GM12878 (cell line): Measurements from ENCODE around the gene OTUB2. TPM values are rescaled to one million over a fixed set of nuclear protein-coding genes. Genes with fewer than 3 reads are reported as not detected.

Source experiments
- ATAC-seq: fragments of 200-7000 bp; cut with Tn5 transposase; 3 replicates; pipeline ENCODE4 v1.9.1; 2020; ENCODE audit warnings: mild to moderate bottlenecking, moderate library complexity
- BruUV-seq: library from RNA; stranded (reverse); fragments of 400-500 nt; replicated peaks from 2 replicates; lab custom pipeline; 2021; lab: Mats Ljungman, UMichigan
- CTCF ChIA-PET: fragments of 300-600 bp; sonication (Branson Sonifier 250); formaldehyde crosslinking; extraction: SDS; loops from one replicate; lab custom pipeline; 2021; ENCODE audit warnings: inconsistent platforms; lab: Yijun Ruan, JAX
- POLR2A ChIA-PET: fragments of 350-600 bp; formaldehyde crosslinking; extraction: SDS; loops from one replicate; lab custom pipeline; 2021; ENCODE audit warnings: inconsistent platforms; lab: Charles Lee
- RAD21 ChIA-PET: fragments of 300-600 bp; sonication (Branson Sonifier 250); formaldehyde crosslinking; loops from one replicate; lab custom pipeline; 2023; ENCODE audit warnings: antibody characterized with exemption; ENCODE audit not compliant: unreplicated experiment; lab: Charles Lee
- SMC1A ChIA-PET: fragments of 300-600 bp; sonication (Branson Sonifier 250); formaldehyde crosslinking; loops from one replicate; lab custom pipeline; 2023; ENCODE audit not compliant: unreplicated experiment, uncharacterized antibody; lab: Charles Lee
- DNase-seq: peaks from one replicate; pipeline ENCODE4 v3.0.0-alpha.2; 2011; ENCODE audit warnings: low read depth, low spot score
- FAIRE-seq: peaks from 3 replicates; lab custom pipeline; 2011; peaks lifted over from hg19 to GRCh38; lab: Jason Lieb, UNC
- H2AFZ ChIP-seq: 2 replicates; pipeline ENCODE4 v1.6.0; 2011; ENCODE audit warnings: low read depth, low read length, control low read depth; ENCODE audit not compliant: control insufficient read depth
- H3K27ac ChIP-seq: 2 replicates; pipeline ENCODE4 v1.5.1; 2011; ENCODE audit warnings: control low read depth; ENCODE audit not compliant: control insufficient read depth, insufficient read depth
- H3K27me3 ChIP-seq, 2 experiments: replicated peaks in 1 of 2; 2 replicates each; pipeline versions ENCODE4 v1.6.0 to v1.6.1; 2011; ENCODE audit warnings: low read length in 1 of 2; ENCODE audit not compliant: control insufficient read depth in 2 of 2, insufficient read depth in 2 of 2
- H3K36me3 ChIP-seq, 2 experiments: 2 replicates each; pipeline ENCODE4 v1.5.1; 2011; ENCODE audit warnings: low read length in 1 of 2; ENCODE audit not compliant: control insufficient read depth in 2 of 2, insufficient read depth in 2 of 2
- H3K4me1 ChIP-seq: 2 replicates; pipeline ENCODE4 v1.6.1; 2011; ENCODE audit warnings: mild to moderate bottlenecking, low read length, moderate library complexity, mixed read lengths; ENCODE audit not compliant: control insufficient read depth, insufficient read depth
- H3K4me2 ChIP-seq: 2 replicates; pipeline ENCODE4 v1.6.0; 2011; ENCODE audit warnings: control low read depth; ENCODE audit not compliant: control insufficient read depth, insufficient read depth
- H3K4me3 ChIP-seq: fragments of 200-600 bp; sonication (generic); 2 replicates; pipeline ENCODE4 v1.5.1; 2016
- H3K79me2 ChIP-seq: 2 replicates; pipeline ENCODE4 v1.6.0; 2011; ENCODE audit warnings: low read length; ENCODE audit not compliant: control insufficient read depth, insufficient read depth
- H3K9ac ChIP-seq: 2 replicates; pipeline ENCODE4 v1.8.0; 2011; ENCODE audit warnings: low read length, control low read depth, mixed read lengths; ENCODE audit not compliant: control insufficient read depth, insufficient read depth
- H3K9me3 ChIP-seq: replicated peaks from 3 replicates; pipeline ENCODE4 v1.5.1; 2011; ENCODE audit warnings: mild to moderate bottlenecking, low read length; ENCODE audit not compliant: control insufficient read depth, insufficient read depth
- H4K20me1 ChIP-seq: 2 replicates; pipeline ENCODE4 v1.6.0; 2011; ENCODE audit not compliant: control insufficient read depth, insufficient read depth
- BCL11A ChIP-seq: IDR thresholded peaks from 2 replicates; pipeline ENCODE4 v1.6.1; 2011; ENCODE audit warnings: low read depth, low read length
- EP300 ChIP-seq, 2 experiments: fragments of 150-350 bp in 1 of 2; IDR thresholded peaks; 2 replicates each; pipeline ENCODE4 v1.6.1; 2011 to 2012; ENCODE audit warnings: low read depth in 2 of 2, low read length in 2 of 2, borderline replicate concordance in 1 of 2, improper control_type of control experiment in 1 of 2, inconsistent platforms in 1 of 2; ENCODE audit not compliant: control insufficient read depth in 1 of 2
- FOS ChIP-seq: IDR thresholded peaks from 3 replicates; pipeline ENCODE4 v1.6.1; 2011; ENCODE audit warnings: borderline replicate concordance; ENCODE audit not compliant: insufficient read length; ENCODE audit errors: extremely low read depth
- FOXK2 ChIP-seq: fragments of 450-650 bp; IDR thresholded peaks from 2 replicates; pipeline ENCODE4 v1.6.1; 2017; ENCODE audit warnings: mild to moderate bottlenecking, moderate library complexity
- SP1 ChIP-seq: IDR thresholded peaks from one replicate; pipeline ENCODE4 v1.6.1; 2011; ENCODE audit warnings: low read depth, low read length
- WGBS: methylation state at CpG from one replicate; pipeline ENCODE4 v1.1.6; 2016; ENCODE audit warnings: low lambda C conversion rate; ENCODE audit not compliant: insufficient replicate concordance, insufficient coverage; ENCODE audit errors: missing lambda C conversion rate; 5-methylcytosine and 5-hydroxymethylcytosine counted together
- in situ Hi-C: fragments of 300-500 bp; cut with MboI; formaldehyde crosslinking; loops from 9 replicates; pipeline ENCODE4 v1.14.3; 2018; ENCODE audit warnings: mixed read lengths
- intact Hi-C: fragments of 100-400 bp; cut with micrococcal nuclease; formaldehyde crosslinking; loops from one replicate; pipeline ENCODE4 v1.14.2; 2022; ENCODE audit not compliant: unreplicated experiment
- polyA plus RNA-seq, 11 experiments: library from polyadenylated mRNA; depleted of rRNA in 4 of 11; unstranded in 6 of 11; stranded (reverse) in 5 of 11; fragments of >200 nt; fragmentation: Nextera tagmentation in 4 of 11; fragmentation: Illumina TruSeq in 1 of 11; extraction: Ambion mirVana in 4 of 11; extraction: Trizol in 1 of 11; gene quantifications; 1 replicate in 1 of 11; 2 replicates in 10 of 11; pipeline versions ENCODE4 v1.2.1 to v1.2.3, GENCODE V29; 2011 to 2016; ENCODE audit warnings: inconsistent platforms in 2 of 11, missing spikeins in 2 of 11, low read depth in 1 of 11
- total RNA-seq, 4 experiments: library from RNA; depleted of rRNA in 3 of 4; stranded (reverse); fragments of >200 nt in 3 of 4; fragmentation: Illumina TruSeq in 1 of 4; extraction: Trizol in 1 of 4; gene quantifications; 2 replicates each; pipeline versions ENCODE4 v1.2.1 to v1.2.3, GENCODE V29; 2013 to 2021
- TF ChIP-seq, protein P1 (sequence below): fragments of 450-650 bp; IDR thresholded peaks from 2 replicates; pipeline ENCODE4 v1.6.1; 2018; ENCODE audit warnings: mild to moderate bottlenecking, low read depth, moderate library complexity; ENCODE audit not compliant: partially characterized antibody
- TF ChIP-seq, protein P2 (sequence below): IDR thresholded peaks from 2 replicates; pipeline ENCODE4 v1.6.1; 2011; ENCODE audit warnings: borderline replicate concordance, low read depth, mild to moderate bottlenecking, moderate library complexity, mixed read lengths, low read length; ENCODE audit not compliant: insufficient read depth; ENCODE audit errors: extremely low read length
- TF ChIP-seq, protein P3 (sequence below): fragments of 450-650 bp; IDR thresholded peaks from 2 replicates; pipeline ENCODE4 v1.6.1; 2014; ENCODE audit warnings: mild to moderate bottlenecking

The OTUB2 gene
- total and polyA plus RNA-seq, 10 of the 15 experiments (the other 5 are each of a cell fraction or from before 2014, with no cell fraction given) = 0.05 to 0.82 (median 0.43) TPM

GRCh38 chr14:94001016-94001415, 25.1 kb upstream of the OTUB2 start:
- no peak overlapping the region for H2AFZ ChIP-seq
- H3K4me1 ChIP-seq = peaks cover 26% of the 10 kb centered on the region
- H4K20me1 ChIP-seq = no peaks in the 10 kb centered on the region
- no peak overlapping the region for H3K27ac ChIP-seq
- H3K9ac ChIP-seq = no peak overlapping the region
- H3K79me2 ChIP-seq = no peaks in the 10 kb centered on the region
- ChIA-PET CTCF (interaction anchor here (0.6 to 16.9 kb wide), 19 partner anchors 8 to 136 kb away, joined by 3 to 541 read pairs (median 7); partner anchors contain the start of gene ASB2), RAD21 (interaction anchor here (0.9 to 9.3 kb wide), 13 partner anchors 9 to 60 kb away, joined by 3 to 344 read pairs (median 27); partner anchors contain the start of gene ASB2), SMC1A (interaction anchor here (0.8 to 7.3 kb wide), 15 partner anchors 10 to 179 kb away, joined by 3 to 180 read pairs (median 13); partner anchors contain the start of gene ASB2), POLR2A (interaction anchor here (0.6 to 3.4 kb wide), 11 partner anchors 9 to 61 kb away, joined by 3 to 33 read pairs (median 5); no protein-coding TSS in a partner anchor)
- no peak for DNase-seq
- TF ChIP-seq FOS (no peak), BCL11A (no peak), FOXK2 (no peak), EP300 (IDR thresholded peaks at IDR 0.05; ENCODE audit: borderline replicate concordance in 1 of 2, control insufficient read depth in 1 of 2, low read depth in 2 of 2, low read length in 2 of 2) (no peak), SP1 (no peak)
- TF ChIP-seq, protein P1, sequence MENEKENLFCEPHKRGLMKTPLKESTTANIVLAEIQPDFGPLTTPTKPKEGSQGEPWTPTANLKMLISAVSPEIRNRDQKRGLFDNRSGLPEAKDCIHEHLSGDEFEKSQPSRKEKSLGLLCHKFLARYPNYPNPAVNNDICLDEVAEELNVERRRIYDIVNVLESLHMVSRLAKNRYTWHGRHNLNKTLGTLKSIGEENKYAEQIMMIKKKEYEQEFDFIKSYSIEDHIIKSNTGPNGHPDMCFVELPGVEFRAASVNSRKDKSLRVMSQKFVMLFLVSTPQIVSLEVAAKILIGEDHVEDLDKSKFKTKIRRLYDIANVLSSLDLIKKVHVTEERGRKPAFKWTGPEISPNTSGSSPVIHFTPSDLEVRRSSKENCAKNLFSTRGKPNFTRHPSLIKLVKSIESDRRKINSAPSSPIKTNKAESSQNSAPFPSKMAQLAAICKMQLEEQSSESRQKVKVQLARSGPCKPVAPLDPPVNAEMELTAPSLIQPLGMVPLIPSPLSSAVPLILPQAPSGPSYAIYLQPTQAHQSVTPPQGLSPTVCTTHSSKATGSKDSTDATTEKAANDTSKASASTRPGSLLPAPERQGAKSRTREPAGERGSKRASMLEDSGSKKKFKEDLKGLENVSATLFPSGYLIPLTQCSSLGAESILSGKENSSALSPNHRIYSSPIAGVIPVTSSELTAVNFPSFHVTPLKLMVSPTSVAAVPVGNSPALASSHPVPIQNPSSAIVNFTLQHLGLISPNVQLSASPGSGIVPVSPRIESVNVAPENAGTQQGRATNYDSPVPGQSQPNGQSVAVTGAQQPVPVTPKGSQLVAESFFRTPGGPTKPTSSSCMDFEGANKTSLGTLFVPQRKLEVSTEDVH = no peak
- TF ChIP-seq, protein P2, sequence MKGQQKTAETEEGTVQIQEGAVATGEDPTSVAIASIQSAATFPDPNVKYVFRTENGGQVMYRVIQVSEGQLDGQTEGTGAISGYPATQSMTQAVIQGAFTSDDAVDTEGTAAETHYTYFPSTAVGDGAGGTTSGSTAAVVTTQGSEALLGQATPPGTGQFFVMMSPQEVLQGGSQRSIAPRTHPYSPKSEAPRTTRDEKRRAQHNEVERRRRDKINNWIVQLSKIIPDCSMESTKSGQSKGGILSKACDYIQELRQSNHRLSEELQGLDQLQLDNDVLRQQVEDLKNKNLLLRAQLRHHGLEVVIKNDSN = no peak
- TF ChIP-seq, protein P3, sequence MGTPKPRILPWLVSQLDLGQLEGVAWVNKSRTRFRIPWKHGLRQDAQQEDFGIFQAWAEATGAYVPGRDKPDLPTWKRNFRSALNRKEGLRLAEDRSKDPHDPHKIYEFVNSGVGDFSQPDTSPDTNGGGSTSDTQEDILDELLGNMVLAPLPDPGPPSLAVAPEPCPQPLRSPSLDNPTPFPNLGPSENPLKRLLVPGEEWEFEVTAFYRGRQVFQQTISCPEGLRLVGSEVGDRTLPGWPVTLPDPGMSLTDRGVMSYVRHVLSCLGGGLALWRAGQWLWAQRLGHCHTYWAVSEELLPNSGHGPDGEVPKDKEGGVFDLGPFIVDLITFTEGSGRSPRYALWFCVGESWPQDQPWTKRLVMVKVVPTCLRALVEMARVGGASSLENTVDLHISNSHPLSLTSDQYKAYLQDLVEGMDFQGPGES = no peak
- no peak for FAIRE-seq
- intact Hi-C loops (loop anchor here (1.0 to 5.0 kb wide), 4 partner anchors 25 to 62 kb away; partner anchors contain the start of gene ASB2), in situ Hi-C loops (loop anchor here (5.0 to 10.0 kb wide), 2 partner anchors 59 to 346 kb away; no protein-coding TSS in a partner anchor)
- H3K4me2 ChIP-seq = 0 out of 2 replicates have a peak overlapping the region, but pooled peaks have one; percentile 69
- 85% methylated on average over 13 of the region's 13 CpGs for WGBS
- ATAC-seq = no peak
- no peaks in the 10 kb centered on the region for H3K36me3 ChIP-seq
- H3K4me3 ChIP-seq = no peak overlapping the region
- no TSS peak for BruUV-seq
- no peaks in the 10 kb centered on the region for H3K27me3 ChIP-seq
- no peaks in the 10 kb centered on the region for H3K9me3 ChIP-seq
